OCI-LY3 (cell line): ENCODE results near the gene FMN1.

Source experiments
- H2AFZ ChIP-seq: fragments of 200-600, 300-600 bp; shearing (Covaris generic); 2 replicates; pipeline ENCODE4 v1.6.0; 2014; ENCODE audit warnings: antibody characterized with exemption, low read depth, low read length
- H3K27ac ChIP-seq: fragments of 200-600, 300-600 bp; sonication (generic); 2 replicates; pipeline ENCODE4 v1.5.1; 2014; ENCODE audit warnings: mild to moderate bottlenecking, low read length, moderate library complexity, mixed read lengths
- H3K27me3 ChIP-seq: fragments of 200-600, 300-600 bp; sonication (generic); 2 replicates; pipeline ENCODE4 v1.6.1; 2014; ENCODE audit warnings: low read depth, low read length, mixed read lengths
- H3K36me3 ChIP-seq: fragments of 200-600, 300-600 bp; sonication (generic); replicated peaks from 2 replicates; pipeline ENCODE3; 2014; ENCODE audit warnings: low read depth, low read length, mixed read lengths
- H3K4me1 ChIP-seq: fragments of 300-600, 200-600 bp; sonication (generic); 2 replicates; pipeline ENCODE4 v1.6.1; 2014; ENCODE audit warnings: low read length, mixed read lengths
- H3K4me2 ChIP-seq: fragments of 200-600, 300-600 bp; sonication (generic); 2 replicates; pipeline ENCODE4 v1.6.1; 2014; ENCODE audit warnings: low read length, mixed read lengths
- H3K4me3 ChIP-seq: fragments of 300-600, 200-600 bp; sonication (generic); 2 replicates; pipeline ENCODE4 v1.5.1; 2014; ENCODE audit warnings: antibody characterized with exemption, mild to moderate bottlenecking, low read length, moderate library complexity
- H3K79me2 ChIP-seq: fragments of 300-600, 200-600 bp; shearing (Covaris generic); 2 replicates; pipeline ENCODE4 v1.6.1; 2014; ENCODE audit warnings: mild to moderate bottlenecking, low read length, mixed read lengths
- H3K9ac ChIP-seq: fragments of 300-600, 200-600 bp; shearing (Covaris generic); 2 replicates; pipeline ENCODE4 v1.6.0; 2014; ENCODE audit warnings: mild to moderate bottlenecking, low read length, moderate library complexity
- H3K9me3 ChIP-seq: fragments of 200-600, 300-600 bp; shearing (Covaris generic); 2 replicates; pipeline ENCODE4 v1.6.1; 2014; ENCODE audit warnings: low read length, mixed read lengths; ENCODE audit not compliant: insufficient read depth
- H4K20me1 ChIP-seq: fragments of 200-600, 300-600 bp; sonication (generic); 2 replicates; pipeline ENCODE4 v1.6.1; 2016; ENCODE audit warnings: low read length, mixed read lengths; ENCODE audit not compliant: insufficient read depth
- EZH2phosphoT487 ChIP-seq: fragments of 200-600 bp; shearing (Covaris generic); IDR thresholded peaks from 2 replicates; pipeline ENCODE4 v1.6.1; 2018; ENCODE audit warnings: antibody characterized with exemption, mixed run types, low read depth
- TF ChIP-seq, protein P1 (sequence below): fragments of 200-600, 300-600 bp; sonication (generic); IDR thresholded peaks from 2 replicates; pipeline ENCODE4 v1.5.1; 2014; ENCODE audit warnings: antibody characterized with exemption, low read length, low read depth

Gene FMN1

DNA sequence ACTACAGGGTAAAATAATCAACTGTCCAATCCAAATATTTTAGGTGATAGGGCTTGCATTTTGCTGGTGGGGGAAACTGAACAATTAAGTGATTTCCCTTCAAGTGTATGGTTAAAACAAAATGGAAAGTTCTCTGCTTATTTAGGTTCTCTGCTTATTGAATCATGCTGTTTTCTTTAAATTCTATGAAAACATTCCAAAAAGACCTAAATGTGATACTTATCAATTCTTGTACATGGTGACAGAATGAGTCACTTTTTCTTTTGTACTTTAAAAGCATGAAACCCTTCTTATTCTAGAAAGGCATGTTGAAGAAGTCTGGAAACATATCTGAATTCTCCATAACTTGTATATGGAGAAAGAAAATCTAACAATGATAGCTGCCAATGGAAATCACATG is 192.6 kb downstream of the FMN1 start:
- H3K4me3 ChIP-seq, result no peak overlapping the region

DNA sequence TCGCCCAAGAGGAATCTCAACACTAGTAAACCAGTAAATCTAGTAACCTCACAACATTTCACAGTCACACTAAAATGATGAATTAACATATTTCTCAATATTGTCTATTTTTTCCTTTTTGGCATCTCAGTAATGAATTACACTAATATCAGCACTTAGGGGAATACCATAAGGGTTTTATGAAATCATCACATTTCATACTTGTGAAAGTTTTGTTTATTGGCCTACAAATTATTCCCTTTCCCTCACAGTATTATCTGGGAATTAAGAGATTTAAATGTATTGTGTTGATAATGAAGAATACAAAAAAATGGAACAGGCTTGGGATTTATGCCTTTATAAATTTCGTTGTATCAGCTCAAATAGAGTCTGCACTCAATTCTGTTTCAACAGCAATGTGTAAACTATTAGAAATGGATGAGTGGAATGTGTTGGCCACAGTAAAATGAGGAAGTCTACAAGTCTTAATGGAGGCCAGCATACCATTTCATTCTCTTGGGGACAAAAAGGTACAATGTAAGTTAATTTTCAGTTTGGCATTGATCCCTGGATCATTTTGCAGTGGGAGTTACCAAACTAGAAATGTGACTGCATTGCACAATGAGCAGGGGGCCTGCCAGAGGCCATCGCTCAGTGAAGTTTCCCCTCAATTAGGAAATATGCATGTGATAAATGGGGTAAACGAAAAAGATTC is 195.4 kb downstream of the FMN1 start:
- no peaks in the 10 kb centered on the region for H4K20me1 ChIP-seq
- no peaks in the 10 kb centered on the region for H3K9me3 ChIP-seq
- H3K27me3 ChIP-seq, result peaks cover 25% of the 10 kb centered on the region
- TF ChIP-seq EZH2phosphoT487, result no peak
- TF ChIP-seq, protein P1, sequence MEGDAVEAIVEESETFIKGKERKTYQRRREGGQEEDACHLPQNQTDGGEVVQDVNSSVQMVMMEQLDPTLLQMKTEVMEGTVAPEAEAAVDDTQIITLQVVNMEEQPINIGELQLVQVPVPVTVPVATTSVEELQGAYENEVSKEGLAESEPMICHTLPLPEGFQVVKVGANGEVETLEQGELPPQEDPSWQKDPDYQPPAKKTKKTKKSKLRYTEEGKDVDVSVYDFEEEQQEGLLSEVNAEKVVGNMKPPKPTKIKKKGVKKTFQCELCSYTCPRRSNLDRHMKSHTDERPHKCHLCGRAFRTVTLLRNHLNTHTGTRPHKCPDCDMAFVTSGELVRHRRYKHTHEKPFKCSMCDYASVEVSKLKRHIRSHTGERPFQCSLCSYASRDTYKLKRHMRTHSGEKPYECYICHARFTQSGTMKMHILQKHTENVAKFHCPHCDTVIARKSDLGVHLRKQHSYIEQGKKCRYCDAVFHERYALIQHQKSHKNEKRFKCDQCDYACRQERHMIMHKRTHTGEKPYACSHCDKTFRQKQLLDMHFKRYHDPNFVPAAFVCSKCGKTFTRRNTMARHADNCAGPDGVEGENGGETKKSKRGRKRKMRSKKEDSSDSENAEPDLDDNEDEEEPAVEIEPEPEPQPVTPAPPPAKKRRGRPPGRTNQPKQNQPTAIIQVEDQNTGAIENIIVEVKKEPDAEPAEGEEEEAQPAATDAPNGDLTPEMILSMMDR, result no peak
- no peak overlapping the region for H2AFZ ChIP-seq
- H3K4me3 ChIP-seq, result no peak overlapping the region
- H3K9ac ChIP-seq, result no peak overlapping the region
- H3K79me2 ChIP-seq, result no peaks in the 10 kb centered on the region
- H3K36me3 ChIP-seq, result no peaks in the 10 kb centered on the region
- no peak overlapping the region for H3K4me2 ChIP-seq
- H3K27ac ChIP-seq, result no peak overlapping the region
- no peaks in the 10 kb centered on the region for H3K4me1 ChIP-seq

More for the DNA sequence above, 192.6 kb downstream of the FMN1 start:
- H3K36me3 ChIP-seq, result no peaks in the 10 kb centered on the region
- no peak overlapping the region for H3K9ac ChIP-seq
- H2AFZ ChIP-seq, result no peak overlapping the region
- no peak overlapping the region for H3K27ac ChIP-seq
- H3K4me1 ChIP-seq, result peaks cover 13% of the 10 kb centered on the region
- H3K9me3 ChIP-seq, result no peaks in the 10 kb centered on the region
- no peaks in the 10 kb centered on the region for H3K79me2 ChIP-seq
- TF ChIP-seq, protein P1, result no peak
- no peak for TF ChIP-seq EZH2phosphoT487
- peaks cover 25% of the 10 kb centered on the region for H3K27me3 ChIP-seq
- no peak overlapping the region for H3K4me2 ChIP-seq
- H4K20me1 ChIP-seq, result no peaks in the 10 kb centered on the region

DNA sequence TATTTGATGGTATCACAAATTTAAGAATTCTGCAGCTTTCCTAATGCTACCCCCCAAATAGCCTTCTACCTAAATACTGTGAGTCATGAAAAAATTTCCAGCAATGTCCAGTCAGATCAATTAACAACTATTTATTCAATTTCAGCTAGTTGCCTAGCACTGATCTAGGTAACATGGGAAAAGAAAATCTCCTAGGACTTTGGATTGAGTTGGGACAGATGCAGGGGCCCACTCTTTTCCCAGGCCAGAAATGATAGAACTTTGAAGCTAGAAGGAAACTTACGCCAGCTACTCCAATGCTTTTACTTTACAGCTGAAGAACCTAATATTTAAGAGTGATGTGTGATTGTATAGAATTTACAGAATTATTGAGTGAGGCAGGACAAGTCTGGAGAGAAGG is 196.3 kb downstream of the FMN1 start:
- no peaks in the 10 kb centered on the region for H3K9me3 ChIP-seq
- H3K9ac ChIP-seq, result no peak overlapping the region
- no peaks in the 10 kb centered on the region for H4K20me1 ChIP-seq
- H3K4me3 ChIP-seq, result no peak overlapping the region
- no peak overlapping the region for H2AFZ ChIP-seq
- H3K27me3 ChIP-seq, result peaks cover 28% of the 10 kb centered on the region
- TF ChIP-seq, protein P1, result no peak
- TF ChIP-seq EZH2phosphoT487, result no peak
- no peaks in the 10 kb centered on the region for H3K79me2 ChIP-seq
- no peaks in the 10 kb centered on the region for H3K36me3 ChIP-seq
- H3K4me1 ChIP-seq, result no peaks in the 10 kb centered on the region
- no peak overlapping the region for H3K27ac ChIP-seq
- no peak overlapping the region for H3K4me2 ChIP-seq

DNA sequence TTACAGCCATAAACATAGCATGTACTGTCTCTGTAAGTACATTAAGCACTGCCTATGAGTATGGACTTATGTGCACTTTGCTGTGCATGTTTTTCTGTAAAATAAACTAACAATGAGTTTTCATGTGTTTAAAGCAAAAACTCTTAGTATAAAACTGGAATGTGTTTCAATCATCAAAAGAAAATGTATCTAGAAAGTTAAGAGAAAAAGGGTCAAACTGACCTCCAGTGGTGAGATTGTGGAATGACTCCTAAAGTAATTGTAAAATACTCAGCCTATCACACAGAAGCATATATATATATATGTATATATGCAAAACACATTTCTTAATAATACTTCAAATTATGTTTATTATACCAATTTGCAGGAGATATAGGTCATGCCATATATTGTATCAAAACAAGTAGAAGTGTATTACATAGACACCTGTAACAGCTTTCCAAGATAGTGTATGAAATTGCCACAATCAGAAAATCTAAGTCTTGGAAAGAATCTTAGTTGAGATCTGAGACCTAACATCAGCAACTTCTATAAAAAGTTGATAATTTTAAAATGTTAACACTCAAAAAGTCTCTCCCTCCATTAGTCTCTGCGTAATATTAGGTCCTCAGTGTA is 199.6 kb downstream of the FMN1 start:
- no peaks in the 10 kb centered on the region for H3K4me1 ChIP-seq
- no peak overlapping the region for H3K9ac ChIP-seq
- H2AFZ ChIP-seq, result no peak overlapping the region
- no peaks in the 10 kb centered on the region for H3K79me2 ChIP-seq
- no peak overlapping the region for H3K4me2 ChIP-seq
- no peak for TF ChIP-seq EZH2phosphoT487
- TF ChIP-seq, protein P1, result peak; percentile 72
- H3K27ac ChIP-seq, result no peak overlapping the region
- no peaks in the 10 kb centered on the region for H4K20me1 ChIP-seq
- H3K27me3 ChIP-seq, result peaks cover 36% of the 10 kb centered on the region
- no peaks in the 10 kb centered on the region for H3K36me3 ChIP-seq
- no peak overlapping the region for H3K4me3 ChIP-seq
- peaks cover 8% of the 10 kb centered on the region; the same call in 1 of the 2 replicates for H3K9me3 ChIP-seq
